Measurements from ENCODE around the gene WDR77.

Gene WDR77
- total RNA-seq = 13.0 to 16.5 (median 13.5) reads per million in 3 donors

GRCh38 chr1:111448918-111449702, at the start of gene WDR77, which contains the start of gene ATP5PB:
WDR77 (minus strand) TSS chr1:111449256; CDS start chr1:111449169, 87 bp downstream.
ATP5PB (plus strand) TSS chr1:111449464; CDS start chr1:111449542, 78 bp downstream.
- DNase-seq = peak; percentile 86 to 91 (median 87)
- peaks cover 36% of the 10 kb centered on the region for H3K4me1 ChIP-seq (ENCODE audit: control insufficient read depth, insufficient read depth, low read length, poor library complexity, severe bottlenecking)
- no peaks in the 10 kb centered on the region for H3K9me3 ChIP-seq (ENCODE audit: control insufficient read depth, low read length)
- peak within 1 kb of the TSS; percentile 68 for H3K4me3 ChIP-seq (ENCODE audit: insufficient read depth, low read depth, low read length, poor library complexity, severe bottlenecking)
- peak within 1 kb of the TSS; percentile 82 for H3K27ac ChIP-seq (ENCODE audit: insufficient read depth, low read length, poor library complexity, severe bottlenecking)
- peaks cover 17% of the 10 kb centered on the region for H3K36me3 ChIP-seq (ENCODE audit: control insufficient read depth, insufficient read depth, low read length)
- H3K27me3 ChIP-seq (replicated peaks; ENCODE audit: control insufficient read depth, insufficient read depth, low read length, poor library complexity, severe bottlenecking) = no peaks in the 10 kb centered on the region

GRCh38 chr1:111497592-111497991, 48.5 kb upstream of the WDR77 start:
- H3K9me3 ChIP-seq (ENCODE audit: control insufficient read depth, low read length) = no peaks in the 10 kb centered on the region
- no peaks in the 10 kb centered on the region for H3K36me3 ChIP-seq (ENCODE audit: control insufficient read depth, insufficient read depth, low read length)
- H3K27me3 ChIP-seq (replicated peaks; ENCODE audit: control insufficient read depth, insufficient read depth, low read length, poor library complexity, severe bottlenecking) = no peaks in the 10 kb centered on the region
- H3K4me1 ChIP-seq (ENCODE audit: control insufficient read depth, insufficient read depth, low read length, poor library complexity, severe bottlenecking) = peaks cover 2% of the 10 kb centered on the region
- H3K27ac ChIP-seq (ENCODE audit: insufficient read depth, low read length, poor library complexity, severe bottlenecking) = no peak overlapping the region
- no peak for DNase-seq
- H3K4me3 ChIP-seq (ENCODE audit: insufficient read depth, low read depth, low read length, poor library complexity, severe bottlenecking) = no peak overlapping the region

GRCh38 chr1:111496398-111496797, 47.3 kb upstream of the WDR77 start:
- H3K4me1 ChIP-seq (ENCODE audit: control insufficient read depth, insufficient read depth, low read length, poor library complexity, severe bottlenecking) = no peaks in the 10 kb centered on the region
- no peaks in the 10 kb centered on the region for H3K27me3 ChIP-seq (replicated peaks; ENCODE audit: control insufficient read depth, insufficient read depth, low read length, poor library complexity, severe bottlenecking)
- H3K36me3 ChIP-seq (ENCODE audit: control insufficient read depth, insufficient read depth, low read length) = no peaks in the 10 kb centered on the region
- H3K27ac ChIP-seq (ENCODE audit: insufficient read depth, low read length, poor library complexity, severe bottlenecking) = no peak overlapping the region
- no peaks in the 10 kb centered on the region for H3K9me3 ChIP-seq (ENCODE audit: control insufficient read depth, low read length)
- no peak overlapping the region for H3K4me3 ChIP-seq (ENCODE audit: insufficient read depth, low read depth, low read length, poor library complexity, severe bottlenecking)
- no peak for DNase-seq

GRCh38 chr1:111491070-111491469, 42.0 kb upstream of the WDR77 start:
- DNase-seq = no peak
- no peaks in the 10 kb centered on the region for H3K27me3 ChIP-seq (replicated peaks; ENCODE audit: control insufficient read depth, insufficient read depth, low read length, poor library complexity, severe bottlenecking)

GRCh38 chr1:111490220-111490619, 41.2 kb upstream of the WDR77 start:
- no peaks in the 10 kb centered on the region for H3K27me3 ChIP-seq (replicated peaks; ENCODE audit: control insufficient read depth, insufficient read depth, low read length, poor library complexity, severe bottlenecking)
- no peak overlapping the region for H3K4me3 ChIP-seq (ENCODE audit: insufficient read depth, low read depth, low read length, poor library complexity, severe bottlenecking)
- no peak overlapping the region for H3K27ac ChIP-seq (ENCODE audit: insufficient read depth, low read length, poor library complexity, severe bottlenecking)
- no peaks in the 10 kb centered on the region for H3K4me1 ChIP-seq (ENCODE audit: control insufficient read depth, insufficient read depth, low read length, poor library complexity, severe bottlenecking)
- no peaks in the 10 kb centered on the region for H3K36me3 ChIP-seq (ENCODE audit: control insufficient read depth, insufficient read depth, low read length)
- H3K9me3 ChIP-seq (ENCODE audit: control insufficient read depth, low read length) = no peaks in the 10 kb centered on the region
- no peak for DNase-seq

More at GRCh38 chr1:111491070-111491469, 42.0 kb upstream of the WDR77 start:
- no peaks in the 10 kb centered on the region for H3K36me3 ChIP-seq (ENCODE audit: control insufficient read depth, insufficient read depth, low read length)
- no peaks in the 10 kb centered on the region for H3K4me1 ChIP-seq (ENCODE audit: control insufficient read depth, insufficient read depth, low read length, poor library complexity, severe bottlenecking)
- H3K4me3 ChIP-seq (ENCODE audit: insufficient read depth, low read depth, low read length, poor library complexity, severe bottlenecking) = no peak overlapping the region
- H3K27ac ChIP-seq (ENCODE audit: insufficient read depth, low read length, poor library complexity, severe bottlenecking) = no peak overlapping the region
- no peaks in the 10 kb centered on the region for H3K9me3 ChIP-seq (ENCODE audit: control insufficient read depth, low read length)

- H3K27ac ChIP-seq (ENCODE audit: insufficient read depth, low read length, poor library complexity, severe bottlenecking) = no peak overlapping the region
- H3K9me3 ChIP-seq (ENCODE audit: control insufficient read depth, low read length) = no peaks in the 10 kb centered on the region
- no peaks in the 10 kb centered on the region for H3K4me1 ChIP-seq (ENCODE audit: control insufficient read depth, insufficient read depth, low read length, poor library complexity, severe bottlenecking)
- no peaks in the 10 kb centered on the region for H3K36me3 ChIP-seq (ENCODE audit: control insufficient read depth, insufficient read depth, low read length)
- DNase-seq = no peak
- no peak overlapping the region for H3K4me3 ChIP-seq (ENCODE audit: insufficient read depth, low read depth, low read length, poor library complexity, severe bottlenecking)
- no peaks in the 10 kb centered on the region for H3K27me3 ChIP-seq (replicated peaks; ENCODE audit: control insufficient read depth, insufficient read depth, low read length, poor library complexity, severe bottlenecking)
Measured at GRCh38 chr1:111489604-111490003, 40.5 kb upstream of the WDR77 start.

GRCh38 chr1:111488669-111489068, 39.6 kb upstream of the WDR77 start:
- Histone ChIP-seq H3K4me1 (ENCODE audit: control insufficient read depth, insufficient read depth, low read length, poor library complexity, severe bottlenecking) (no peaks in the 10 kb centered on the region), H3K4me3 (ENCODE audit: insufficient read depth, low read depth, low read length, poor library complexity, severe bottlenecking) (no peak overlapping the region)
- no peak for DNase-seq

GRCh38 chr1:111487133-111487532, 38.1 kb upstream of the WDR77 start:
- Histone ChIP-seq H3K27ac (ENCODE audit: insufficient read depth, low read length, poor library complexity, severe bottlenecking) (no peak overlapping the region), H3K36me3 (ENCODE audit: control insufficient read depth, insufficient read depth, low read length) (no peaks in the 10 kb centered on the region), H3K27me3 (replicated peaks; ENCODE audit: control insufficient read depth, insufficient read depth, low read length, poor library complexity, severe bottlenecking) (no peaks in the 10 kb centered on the region), H3K4me1 (ENCODE audit: control insufficient read depth, insufficient read depth, low read length, poor library complexity, severe bottlenecking) (no peaks in the 10 kb centered on the region), H3K4me3 (ENCODE audit: insufficient read depth, low read depth, low read length, poor library complexity, severe bottlenecking) (no peak overlapping the region), H3K9me3 (ENCODE audit: control insufficient read depth, low read length) (no peaks in the 10 kb centered on the region)
- DNase-seq = no peak

More at GRCh38 chr1:111488669-111489068, 39.6 kb upstream of the WDR77 start:
- H3K36me3 ChIP-seq (ENCODE audit: control insufficient read depth, insufficient read depth, low read length) = no peaks in the 10 kb centered on the region
- no peaks in the 10 kb centered on the region for H3K9me3 ChIP-seq (ENCODE audit: control insufficient read depth, low read length)
- H3K27ac ChIP-seq (ENCODE audit: insufficient read depth, low read length, poor library complexity, severe bottlenecking) = no peak overlapping the region
- H3K27me3 ChIP-seq (replicated peaks; ENCODE audit: control insufficient read depth, insufficient read depth, low read length, poor library complexity, severe bottlenecking) = no peaks in the 10 kb centered on the region

- no peaks in the 10 kb centered on the region for H3K27me3 ChIP-seq (replicated peaks; ENCODE audit: control insufficient read depth, insufficient read depth, low read length, poor library complexity, severe bottlenecking)
- no peak overlapping the region for H3K27ac ChIP-seq (ENCODE audit: insufficient read depth, low read length, poor library complexity, severe bottlenecking)
- DNase-seq = no peak
- no peaks in the 10 kb centered on the region for H3K9me3 ChIP-seq (ENCODE audit: control insufficient read depth, low read length)
- no peak overlapping the region for H3K4me3 ChIP-seq (ENCODE audit: insufficient read depth, low read depth, low read length, poor library complexity, severe bottlenecking)
- H3K36me3 ChIP-seq (ENCODE audit: control insufficient read depth, insufficient read depth, low read length) = no peaks in the 10 kb centered on the region
- H3K4me1 ChIP-seq (ENCODE audit: control insufficient read depth, insufficient read depth, low read length, poor library complexity, severe bottlenecking) = no peaks in the 10 kb centered on the region
Measured at GRCh38 chr1:111486431-111486830, 37.4 kb upstream of the WDR77 start.

GRCh38 chr1:111484391-111485026, 35.5 kb upstream of the WDR77 start:
- DNase-seq = no peak
- no peaks in the 10 kb centered on the region for H3K4me1 ChIP-seq (ENCODE audit: control insufficient read depth, insufficient read depth, low read length, poor library complexity, severe bottlenecking)
- H3K27me3 ChIP-seq (replicated peaks; ENCODE audit: control insufficient read depth, insufficient read depth, low read length, poor library complexity, severe bottlenecking) = no peaks in the 10 kb centered on the region
- no peaks in the 10 kb centered on the region for H3K36me3 ChIP-seq (ENCODE audit: control insufficient read depth, insufficient read depth, low read length)
- no peak overlapping the region for H3K4me3 ChIP-seq (ENCODE audit: insufficient read depth, low read depth, low read length, poor library complexity, severe bottlenecking)
- H3K27ac ChIP-seq (ENCODE audit: insufficient read depth, low read length, poor library complexity, severe bottlenecking) = no peak overlapping the region
- H3K9me3 ChIP-seq (ENCODE audit: control insufficient read depth, low read length) = no peaks in the 10 kb centered on the region
